Esophagus squamous epithelium (tissue), 4 donors: ENCODE data around the gene TNFRSF25.
A peak's percentile ranks its signal among the peaks of the same experiment; 100 is the strongest.

Experiments used
- POLR2A ChIP-seq, 4 donors: fragments of 450-650 bp; IDR thresholded peaks; one replicate each; pipeline ENCODE4 v1.6.1; 2017; ENCODE audit warnings: antibody characterized with exemption in 4 of 4, mild to moderate bottlenecking in 4 of 4, moderate library complexity in 3 of 4
- TF ChIP-seq, protein P1 (sequence below), 6 experiments: fragments of 450-650 bp in 4 of 6; fragments of 200-600 bp in 2 of 6; sonication (generic) in 2 of 6; IDR thresholded peaks; one replicate each; pipeline ENCODE4 v1.5.1; 2016 to 2019; ENCODE audit warnings: antibody characterized with exemption in 6 of 6, mild to moderate bottlenecking in 4 of 6, moderate library complexity in 4 of 6

DNA sequence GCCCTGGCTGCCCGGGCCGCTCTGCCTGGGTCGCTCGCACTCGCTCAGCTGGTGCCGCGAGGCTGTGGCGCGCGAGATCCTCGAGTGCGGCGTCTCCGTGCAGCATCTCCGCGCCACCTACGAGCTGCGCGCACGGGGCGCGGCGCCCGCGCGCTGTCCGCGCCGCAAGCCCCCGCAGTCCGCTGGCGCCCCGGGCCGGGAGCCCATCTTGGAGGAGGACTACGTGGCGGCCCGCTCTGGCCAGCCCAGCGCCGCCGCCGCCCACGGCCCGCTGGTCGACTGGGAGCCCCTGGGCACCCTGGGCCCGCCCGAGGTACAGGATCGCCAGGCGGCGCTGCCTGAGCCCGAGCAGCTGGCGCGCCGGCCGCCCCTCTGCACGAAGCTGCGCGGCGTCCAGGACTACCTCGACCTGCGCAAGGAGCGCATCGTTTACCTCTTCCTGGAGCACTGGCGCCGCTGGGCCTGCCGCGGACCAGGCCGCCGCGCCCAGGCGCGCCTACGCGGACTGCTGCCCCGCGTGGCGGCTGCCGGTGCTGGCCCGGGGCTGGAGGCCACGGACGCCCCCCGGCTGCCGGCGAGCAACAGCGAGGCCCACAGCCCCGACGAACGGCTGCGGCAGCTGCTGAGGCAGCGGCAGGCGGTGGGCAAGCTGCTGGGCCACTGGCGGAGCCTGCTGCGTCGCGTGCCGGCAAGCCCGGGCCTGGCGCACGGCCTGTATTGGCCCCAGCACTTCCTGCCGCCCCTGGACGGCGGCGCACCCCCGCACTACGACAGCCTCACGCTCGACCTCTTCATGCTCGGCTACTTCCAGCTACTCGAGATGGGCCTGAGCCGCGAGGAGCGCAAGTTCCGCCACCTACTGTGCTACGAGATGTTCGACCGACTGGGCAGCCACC, 10.9 kb downstream of the TNFRSF25 start:
- TF ChIP-seq, protein P1, sequence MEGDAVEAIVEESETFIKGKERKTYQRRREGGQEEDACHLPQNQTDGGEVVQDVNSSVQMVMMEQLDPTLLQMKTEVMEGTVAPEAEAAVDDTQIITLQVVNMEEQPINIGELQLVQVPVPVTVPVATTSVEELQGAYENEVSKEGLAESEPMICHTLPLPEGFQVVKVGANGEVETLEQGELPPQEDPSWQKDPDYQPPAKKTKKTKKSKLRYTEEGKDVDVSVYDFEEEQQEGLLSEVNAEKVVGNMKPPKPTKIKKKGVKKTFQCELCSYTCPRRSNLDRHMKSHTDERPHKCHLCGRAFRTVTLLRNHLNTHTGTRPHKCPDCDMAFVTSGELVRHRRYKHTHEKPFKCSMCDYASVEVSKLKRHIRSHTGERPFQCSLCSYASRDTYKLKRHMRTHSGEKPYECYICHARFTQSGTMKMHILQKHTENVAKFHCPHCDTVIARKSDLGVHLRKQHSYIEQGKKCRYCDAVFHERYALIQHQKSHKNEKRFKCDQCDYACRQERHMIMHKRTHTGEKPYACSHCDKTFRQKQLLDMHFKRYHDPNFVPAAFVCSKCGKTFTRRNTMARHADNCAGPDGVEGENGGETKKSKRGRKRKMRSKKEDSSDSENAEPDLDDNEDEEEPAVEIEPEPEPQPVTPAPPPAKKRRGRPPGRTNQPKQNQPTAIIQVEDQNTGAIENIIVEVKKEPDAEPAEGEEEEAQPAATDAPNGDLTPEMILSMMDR (IDR thresholded peaks at IDR 0.05) = peak in 2 of 6 experiments; percentile 9 to 35
- no peak for TF ChIP-seq POLR2A (IDR thresholded peaks at IDR 0.05)
